Smooth muscle cell (in vitro differentiated cells): ENCODE results near the gene ZRANB3. TPM values are rescaled to one million over a fixed set of nuclear protein-coding genes. Genes with fewer than 3 reads are reported as not detected.

Experiments
- DNase-seq: peaks from one replicate; lab custom pipeline; 2025; ENCODE audit not compliant: unreplicated experiment; lab: John Stamatoyannopoulos, UW
- H2AFZ ChIP-seq: fragments of 200-600 bp; sonication (generic); 2 replicates; pipeline ENCODE4 v1.6.0; 2016; ENCODE audit warnings: antibody characterized with exemption, low read depth, mild to moderate bottlenecking
- H3F3A ChIP-seq: fragments of 200-600 bp; sonication (generic); 2 replicates; pipeline ENCODE4 v1.6.0; 2017; ENCODE audit warnings: antibody characterized with exemption, low read depth
- H3K27ac ChIP-seq: fragments of 200-600 bp; sonication (generic); 2 replicates; pipeline ENCODE4 v1.5.1; 2016; ENCODE audit warnings: low read depth, mild to moderate bottlenecking
- H3K27me3 ChIP-seq: fragments of 200-600 bp; sonication (generic); 2 replicates; pipeline ENCODE4 v1.6.1; 2016; ENCODE audit warnings: low read depth, mild to moderate bottlenecking
- H3K36me3 ChIP-seq: fragments of 200-600 bp; sonication (generic); 2 replicates; pipeline ENCODE4 v1.5.1; 2016; ENCODE audit warnings: low read depth
- H3K4me1 ChIP-seq: fragments of 200-600 bp; sonication (generic); 2 replicates; pipeline ENCODE4 v1.5.1; 2016; ENCODE audit warnings: low read depth
- H3K4me2 ChIP-seq: fragments of 200-600 bp; sonication (generic); 2 replicates; pipeline ENCODE4 v1.6.0; 2016; ENCODE audit warnings: mild to moderate bottlenecking
- H3K4me3 ChIP-seq: fragments of 200-600 bp; sonication (generic); 2 replicates; pipeline ENCODE4 v1.5.1; 2016; ENCODE audit warnings: mild to moderate bottlenecking
- H3K79me2 ChIP-seq: fragments of 200-600 bp; sonication (generic); 2 replicates; pipeline ENCODE4 v1.6.0; 2016; ENCODE audit warnings: low read depth, mild to moderate bottlenecking
- H3K9ac ChIP-seq: fragments of 200-600 bp; sonication (generic); 2 replicates; pipeline ENCODE4 v1.6.0; 2016; ENCODE audit warnings: low read depth
- H3K9me3 ChIP-seq: fragments of 200-600 bp; sonication (generic); replicated peaks from 2 replicates; pipeline ENCODE4 v1.5.1; 2016; ENCODE audit warnings: low read depth
- H4K20me1 ChIP-seq: fragments of 200-600 bp; sonication (generic); 2 replicates; pipeline ENCODE4 v1.6.0; 2016; ENCODE audit warnings: low read depth
- WGBS: methylation state at CpG from one replicate; pipeline ENCODE4 v1.1.7; 2016; ENCODE audit warnings: low lambda C conversion rate; 5-methylcytosine and 5-hydroxymethylcytosine counted together
- polyA plus RNA-seq: library from polyadenylated mRNA; unstranded; fragments of >200 nt; fragmentation: Nextera tagmentation; extraction: Ambion mirVana; gene quantifications from 2 replicates; pipeline ENCODE4 v1.2.1, GENCODE V29; 2016
- total RNA-seq: library from RNA; depleted of rRNA; stranded (reverse); fragments of >200 nt; gene quantifications from 2 replicates; pipeline ENCODE4 v1.2.3, GENCODE V29; 2014
- TF ChIP-seq, protein P1 (sequence below): fragments of 200-600 bp; sonication (generic); IDR thresholded peaks from 2 replicates; pipeline ENCODE4 v1.5.1; 2017; ENCODE audit warnings: borderline replicate concordance, mild to moderate bottlenecking, antibody characterized with exemption; ENCODE audit not compliant: insufficient read depth, poor library complexity, severe bottlenecking

The ZRANB3 gene
- total and polyA plus RNA-seq, 2 experiments from 2014 or later: 1.9 to 4.1 TPM

DNA sequence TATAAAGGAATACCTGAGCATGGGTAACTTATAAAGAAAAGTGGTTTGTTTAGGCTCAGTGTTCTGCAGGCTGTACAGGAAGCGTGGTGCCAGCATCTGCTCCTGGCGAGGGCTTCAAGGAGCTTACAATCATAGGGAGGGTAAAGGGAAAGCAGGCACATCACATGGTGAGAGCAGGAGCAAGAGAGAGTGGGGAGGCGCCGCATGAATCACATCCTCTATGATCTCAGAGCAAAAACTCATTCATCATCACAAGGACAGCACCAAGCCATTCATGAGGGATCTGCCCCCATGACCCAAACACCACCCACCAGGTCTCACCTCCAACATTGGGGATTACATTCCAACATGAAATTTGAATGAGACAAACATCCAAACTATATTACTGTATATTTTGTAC, 32.8 kb upstream of the ZRANB3 start:
- Histone ChIP-seq H3K4me1 (no peaks in the 10 kb centered on the region), H3F3A (no peaks in the 10 kb centered on the region), H3K9ac (no peak overlapping the region), H3K79me2 (peaks cover 19% of the 10 kb centered on the region), H3K4me3 (no peak overlapping the region), H2AFZ (no peak overlapping the region), H4K20me1 (peaks cover 15% of the 10 kb centered on the region), H3K4me2 (no peak overlapping the region), H3K27ac (no peak overlapping the region), H3K9me3 (no peaks in the 10 kb centered on the region), H3K36me3 (no peaks in the 10 kb centered on the region), H3K27me3 (no peaks in the 10 kb centered on the region)
- 94% methylated on average over 4 of the region's 4 CpGs for WGBS
- TF ChIP-seq, protein P1, sequence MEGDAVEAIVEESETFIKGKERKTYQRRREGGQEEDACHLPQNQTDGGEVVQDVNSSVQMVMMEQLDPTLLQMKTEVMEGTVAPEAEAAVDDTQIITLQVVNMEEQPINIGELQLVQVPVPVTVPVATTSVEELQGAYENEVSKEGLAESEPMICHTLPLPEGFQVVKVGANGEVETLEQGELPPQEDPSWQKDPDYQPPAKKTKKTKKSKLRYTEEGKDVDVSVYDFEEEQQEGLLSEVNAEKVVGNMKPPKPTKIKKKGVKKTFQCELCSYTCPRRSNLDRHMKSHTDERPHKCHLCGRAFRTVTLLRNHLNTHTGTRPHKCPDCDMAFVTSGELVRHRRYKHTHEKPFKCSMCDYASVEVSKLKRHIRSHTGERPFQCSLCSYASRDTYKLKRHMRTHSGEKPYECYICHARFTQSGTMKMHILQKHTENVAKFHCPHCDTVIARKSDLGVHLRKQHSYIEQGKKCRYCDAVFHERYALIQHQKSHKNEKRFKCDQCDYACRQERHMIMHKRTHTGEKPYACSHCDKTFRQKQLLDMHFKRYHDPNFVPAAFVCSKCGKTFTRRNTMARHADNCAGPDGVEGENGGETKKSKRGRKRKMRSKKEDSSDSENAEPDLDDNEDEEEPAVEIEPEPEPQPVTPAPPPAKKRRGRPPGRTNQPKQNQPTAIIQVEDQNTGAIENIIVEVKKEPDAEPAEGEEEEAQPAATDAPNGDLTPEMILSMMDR: no peak
- DNase-seq: no peak

- Histone ChIP-seq H3K4me1 (no peaks in the 10 kb centered on the region), H3K4me2 (no peak overlapping the region), H3F3A (no peaks in the 10 kb centered on the region), H3K36me3 (no peaks in the 10 kb centered on the region), H3K4me3 (no peak overlapping the region), H4K20me1 (peaks cover 26% of the 10 kb centered on the region), H2AFZ (no peak overlapping the region), H3K9ac (no peak overlapping the region), H3K27ac (no peak overlapping the region), H3K9me3 (no peaks in the 10 kb centered on the region), H3K27me3 (no peaks in the 10 kb centered on the region), H3K79me2 (peaks cover 37% of the 10 kb centered on the region)
- TF ChIP-seq, protein P1: no peak
- WGBS: 79% methylated on average over 4 of the region's 4 CpGs
- DNase-seq: no peak
Measured at GRCh38 chr2:135561925-135562324, 30.9 kb upstream of the ZRANB3 start.

DNA sequence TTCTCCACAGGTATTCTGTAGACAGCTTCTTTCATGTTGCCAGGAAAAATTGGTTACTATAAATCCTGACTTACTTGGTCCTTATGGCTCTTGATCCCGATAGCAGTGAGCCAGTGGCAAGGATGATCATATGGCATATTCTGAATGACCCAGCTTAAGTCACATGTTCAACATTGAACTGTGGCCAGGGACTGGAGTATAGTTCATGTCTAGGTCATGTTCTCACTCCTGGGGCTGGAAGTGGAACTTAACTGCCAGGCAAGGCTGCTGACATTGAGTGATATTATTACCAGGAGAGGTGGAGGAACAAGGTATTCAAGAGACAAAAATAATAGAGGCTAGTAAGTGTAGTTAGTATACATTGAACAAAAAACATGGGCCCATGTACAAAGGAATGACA, 26.5 kb upstream of the ZRANB3 start:
- TF ChIP-seq, protein P1: no peak
- H3K4me2 ChIP-seq: no peak overlapping the region
- H3F3A ChIP-seq: no peaks in the 10 kb centered on the region
- H2AFZ ChIP-seq: no peak overlapping the region
- no peak overlapping the region for H3K9ac ChIP-seq
- H3K4me1 ChIP-seq: no peaks in the 10 kb centered on the region
- H3K4me3 ChIP-seq: no peak overlapping the region
- H4K20me1 ChIP-seq: peaks cover 30% of the 10 kb centered on the region
- H3K36me3 ChIP-seq: no peaks in the 10 kb centered on the region
- no peaks in the 10 kb centered on the region for H3K27me3 ChIP-seq
- H3K79me2 ChIP-seq: peaks cover 61% of the 10 kb centered on the region
- no peak for DNase-seq
- no peak overlapping the region for H3K27ac ChIP-seq
- H3K9me3 ChIP-seq: no peaks in the 10 kb centered on the region
- WGBS: 92% methylated on average over 1 of the region's 1 CpG

DNA sequence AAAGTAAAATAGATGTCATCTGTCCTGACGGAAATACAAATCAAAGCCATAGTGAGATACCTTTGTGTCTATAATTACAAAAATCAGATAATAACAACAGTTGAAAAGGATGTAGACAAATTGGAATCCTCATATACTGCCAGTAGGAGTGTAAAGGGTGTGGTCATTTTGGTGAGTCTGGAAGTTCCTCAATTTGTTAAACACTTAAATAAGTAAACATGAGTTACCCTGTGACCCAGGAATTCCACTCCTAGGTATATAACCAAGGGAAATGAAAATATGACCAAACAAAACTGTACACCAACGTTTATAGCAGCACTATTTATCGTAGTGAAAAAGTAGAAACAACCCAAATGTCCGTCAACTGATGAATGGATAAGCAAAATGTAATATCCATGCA, 24.3 kb upstream of the ZRANB3 start:
- Histone ChIP-seq H3K27me3 (no peaks in the 10 kb centered on the region), H3K4me2 (no peak overlapping the region), H3K4me3 (no peak overlapping the region), H3K79me2 (peaks cover 73% of the 10 kb centered on the region), H3K9me3 (no peaks in the 10 kb centered on the region), H3K4me1 (no peaks in the 10 kb centered on the region), H3F3A (no peaks in the 10 kb centered on the region), H3K9ac (no peak overlapping the region), H3K36me3 (no peaks in the 10 kb centered on the region), H2AFZ (no peak overlapping the region), H4K20me1 (peaks cover 40% of the 10 kb centered on the region), H3K27ac (no peak overlapping the region)
- TF ChIP-seq, protein P1: no peak
- WGBS: 93% methylated on average over 4 of the region's 4 CpGs
- DNase-seq: no peak
